SU-DHL-6 (cell line): Measurements from ENCODE around the gene GCNT1.

Experiments
- CTCF ChIP-seq: fragments of 200-600 bp; sonication (generic); IDR thresholded peaks from one replicate; pipeline ENCODE4 v1.5.1; 2017; ENCODE audit warnings: antibody characterized with exemption, mild to moderate bottlenecking, low read length, moderate library complexity; ENCODE audit not compliant: insufficient read depth, poor library complexity, severe bottlenecking
- EZH2phosphoT487 ChIP-seq: fragments of 200-600 bp; sonication (generic), shearing (Covaris generic); conservative IDR thresholded peaks from 2 replicates; pipeline ENCODE4 v1.6.1; 2018; ENCODE audit warnings: mild to moderate bottlenecking, antibody characterized with exemption, low read length, moderate library complexity, mixed read lengths

GRCh38 chr9:76441551-76442322 is 17.2 kb upstream of the GCNT1 start:
- TF ChIP-seq EZH2phosphoT487 (no peak), CTCF (no peak)
